ENCODE results near the gene WASHC2A. TPM values are rescaled to one million over a fixed set of nuclear protein-coding genes. Genes with fewer than 3 reads are reported as not detected.
"Not testable (repeated sequence)": the region's sequence is repeated elsewhere in the genome, so short reads cannot be mapped to it uniquely, and the experiment has no call there.

Gene WASHC2A
- total and polyA plus RNA-seq, 2 of the 4 experiments (the other 2 are of a cell fraction): 22.6 to 29.4 TPM

DNA sequence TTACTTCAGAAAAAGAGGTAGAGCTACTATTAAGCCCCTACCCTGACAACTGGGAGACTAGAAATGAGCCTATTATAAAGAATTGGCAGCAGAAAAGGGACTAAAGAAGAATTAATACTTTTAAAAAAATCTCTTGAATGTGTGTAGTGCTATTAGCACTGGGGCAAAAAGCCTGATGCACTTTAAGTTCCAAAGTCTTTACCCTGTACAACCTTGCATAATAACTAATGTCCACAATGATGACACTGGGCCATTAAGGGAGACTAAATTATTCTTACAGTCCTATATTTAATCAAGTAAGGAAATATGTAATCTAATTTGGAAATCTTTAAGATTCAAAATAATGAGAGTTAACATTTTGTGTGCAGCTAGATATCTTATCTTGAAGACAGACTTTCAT lies 90.1 kb downstream of the WASHC2A start:
- H3K4me3 ChIP-seq (ENCODE audit: insufficient read depth, low read depth, low read length); H4K20me1 ChIP-seq (ENCODE audit: insufficient read depth, low read length); H2BK120ac ChIP-seq (ENCODE audit: low read depth, low read length); H4K5ac ChIP-seq (ENCODE audit: low read depth, low read length); H3K4me1 ChIP-seq (ENCODE audit: control insufficient read depth, insufficient read depth, low read length); H2BK15ac ChIP-seq (ENCODE audit: low read depth, low read length); H3K36me3 ChIP-seq (ENCODE audit: control insufficient read depth, insufficient read depth, low read length); H3K9me3 ChIP-seq (ENCODE audit: control insufficient read depth, insufficient read depth, low read length); intact Hi-C loops (cut with micrococcal nuclease); H4K91ac ChIP-seq (ENCODE audit: insufficient read depth, low read depth, low read length); ATAC-seq (ENCODE audit: low read depth); dilution Hi-C loops (cut with HindIII; ENCODE audit: low sequenced_read_pairs, unreplicated experiment); H3K23ac ChIP-seq (ENCODE audit: low read depth, low read length); H2AFZ ChIP-seq (replicated peaks; ENCODE audit: low read length, poor library complexity); H2AK5ac ChIP-seq (ENCODE audit: low read depth, low read length); DNase-seq; H3K4me2 ChIP-seq (ENCODE audit: low read depth, low read length); H3K56ac ChIP-seq (ENCODE audit: extremely low read depth, insufficient read depth, low read length); H2BK5ac ChIP-seq (ENCODE audit: low read depth, low read length, poor library complexity, severe bottlenecking); POLR2A ChIA-PET (ENCODE audit: unreplicated experiment); H3K9ac ChIP-seq (ENCODE audit: low read depth, low read length); H3K18ac ChIP-seq (ENCODE audit: low read depth, low read length); H3K4ac ChIP-seq (ENCODE audit: low read depth, low read length); in situ Hi-C loops (cut with MboI; ENCODE audit: low sequenced_read_pairs); H3K9me1 ChIP-seq (ENCODE audit: insufficient read depth, low read length); H3K79me1 ChIP-seq (ENCODE audit: low read depth in 1 of 2, low read length in 2 of 2); H3K14ac ChIP-seq (replicated peaks; ENCODE audit: low read depth, low read length); H4K8ac ChIP-seq (ENCODE audit: low read depth in 2 of 2, low read length in 2 of 2); H2AK9ac ChIP-seq (replicated peaks; ENCODE audit: low read depth, low read length, poor library complexity); H3K27me3 ChIP-seq (ENCODE audit: control insufficient read depth, insufficient read depth, low read length); H2BK20ac ChIP-seq (ENCODE audit: low read depth, low read length); H3K27ac ChIP-seq (ENCODE audit: insufficient read depth, low read length); BruUV-seq (replicated peaks): not testable (repeated sequence)
- CTCF ChIA-PET: interaction anchor here (0.6 kb wide), 1 partner anchor 44 kb away, joined by 3 read pairs; no protein-coding TSS in a partner anchor
